GM19238 (cell line): ENCODE results near the gene ALPG.
"Not testable (repeated sequence)": the region's sequence is repeated elsewhere in the genome, so short reads cannot be mapped to it uniquely, and the experiment has no call there.

Source experiments
- DNase-seq: peaks from one replicate; pipeline ENCODE4 v3.0.0; 2011; ENCODE audit warnings: low spot score; ENCODE audit not compliant: insufficient read length

The ALPG gene

GRCh38 chr2:232419245-232420072, 12.8 kb downstream of the ALPG start:
- no peak for DNase-seq

- no peak for DNase-seq
Measured at GRCh38 chr2:232420073-232420454, 13.4 kb downstream of the ALPG start.

DNA sequence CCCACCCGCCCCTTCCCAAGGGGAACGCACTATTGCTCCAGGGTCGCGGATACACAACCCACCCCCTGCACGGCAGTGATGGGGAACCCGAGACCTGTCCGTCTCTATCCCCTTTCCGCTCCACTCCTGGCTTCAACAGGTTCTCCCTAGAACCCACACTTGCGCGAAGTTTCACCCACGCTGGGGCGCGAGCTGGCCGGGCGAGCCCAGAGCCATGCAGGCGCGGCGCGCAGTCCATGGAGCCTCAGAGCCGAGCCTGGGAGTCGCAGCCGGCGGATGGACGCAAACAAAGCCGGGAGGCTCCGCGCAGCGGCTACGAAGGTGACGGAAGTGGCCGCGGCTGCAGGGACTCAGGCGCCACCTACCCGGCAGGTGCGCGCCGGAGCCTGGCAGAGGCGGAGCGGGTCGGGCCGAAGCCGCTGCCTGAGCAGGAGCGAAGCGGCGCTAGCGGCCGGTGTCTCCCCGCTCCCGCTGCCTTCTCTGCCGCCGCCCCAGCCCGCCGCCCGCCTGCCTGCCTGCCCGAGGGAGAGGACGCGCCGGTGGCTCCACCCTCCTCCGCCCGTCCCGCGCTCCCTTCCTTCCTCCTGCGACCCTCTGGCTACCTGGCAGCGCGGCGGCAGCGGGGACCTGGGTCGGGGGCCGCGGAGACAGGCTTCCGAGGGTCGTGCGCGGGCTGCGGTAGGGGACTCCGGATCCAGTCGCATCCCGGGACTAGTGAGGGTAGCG, 14.0 kb downstream of the ALPG start:
- no peak for DNase-seq

- DNase-seq: no peak
Measured at GRCh38 chr2:232421189-232421785, 14.6 kb downstream of the ALPG start.

GRCh38 chr2:232422051-232422450, 15.4 kb downstream of the ALPG start:
- DNase-seq: no peak

- DNase-seq: not testable (repeated sequence)
Measured at GRCh38 chr2:232422996-232423395, 16.4 kb downstream of the ALPG start.

DNA sequence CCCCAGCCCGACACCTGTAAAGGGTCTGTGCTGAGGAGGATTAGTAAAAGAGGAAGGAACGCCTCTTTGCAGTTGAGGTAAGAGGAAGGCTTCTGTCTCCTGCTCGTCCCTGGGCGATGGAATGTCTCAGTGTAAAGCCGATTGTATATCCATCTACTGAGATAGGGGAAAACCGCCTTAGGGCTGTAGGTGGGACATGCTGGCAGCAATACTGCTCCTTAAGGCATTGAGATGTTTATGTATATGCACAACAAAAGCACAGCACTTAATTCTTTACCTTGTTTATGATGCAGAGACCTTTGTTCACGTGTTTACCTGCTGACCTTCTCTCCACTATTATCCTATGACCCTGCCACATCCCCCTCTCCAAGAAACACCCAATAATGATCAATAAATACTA, 16.8 kb downstream of the ALPG start:
- DNase-seq: not testable (repeated sequence)

DNA sequence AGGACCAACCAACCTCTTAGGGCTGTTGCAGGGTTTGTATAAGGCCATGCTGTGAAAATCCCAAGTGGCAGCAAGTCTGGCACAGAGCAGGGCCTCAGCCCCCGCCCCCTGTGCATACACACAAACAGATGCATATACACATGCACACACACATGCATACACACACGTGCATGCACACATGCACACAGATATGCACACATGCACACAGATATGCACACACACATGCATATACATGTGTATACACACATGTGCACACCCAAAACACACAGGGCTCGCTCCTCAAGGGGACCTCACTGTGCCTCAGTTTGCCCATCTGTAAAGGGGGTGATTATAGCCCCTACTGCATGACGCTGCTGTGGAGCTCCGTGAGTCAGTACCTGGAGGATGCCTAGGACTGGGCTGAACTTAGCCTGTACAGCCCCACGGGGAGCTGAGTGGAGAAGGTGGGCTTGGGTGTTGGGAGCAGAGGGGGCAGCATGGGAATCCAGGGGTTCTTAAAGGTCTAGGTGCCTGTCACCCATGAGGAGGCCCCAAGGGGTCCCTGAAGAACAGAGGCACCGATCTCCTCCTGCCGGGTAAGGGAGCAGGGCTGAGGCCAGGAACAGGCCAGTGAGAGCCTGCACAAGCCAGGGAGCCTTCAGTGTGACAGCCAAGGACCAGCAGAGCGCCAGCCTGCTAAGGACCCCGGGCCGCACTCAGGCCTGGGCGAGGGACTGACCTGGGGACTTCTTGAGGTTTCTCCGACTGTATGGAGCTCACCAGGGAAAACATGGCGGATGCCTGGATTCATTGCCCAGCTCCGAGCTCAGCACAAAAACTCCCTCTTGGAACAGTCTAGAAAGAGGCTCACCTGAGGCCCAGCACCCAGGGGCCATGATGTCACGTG, 25.3 kb downstream of the ALPG start:
- DNase-seq: no peak

- DNase-seq: no peak
Measured at GRCh38 chr2:232432598-232433184, 26.0 kb downstream of the ALPG start.

DNA sequence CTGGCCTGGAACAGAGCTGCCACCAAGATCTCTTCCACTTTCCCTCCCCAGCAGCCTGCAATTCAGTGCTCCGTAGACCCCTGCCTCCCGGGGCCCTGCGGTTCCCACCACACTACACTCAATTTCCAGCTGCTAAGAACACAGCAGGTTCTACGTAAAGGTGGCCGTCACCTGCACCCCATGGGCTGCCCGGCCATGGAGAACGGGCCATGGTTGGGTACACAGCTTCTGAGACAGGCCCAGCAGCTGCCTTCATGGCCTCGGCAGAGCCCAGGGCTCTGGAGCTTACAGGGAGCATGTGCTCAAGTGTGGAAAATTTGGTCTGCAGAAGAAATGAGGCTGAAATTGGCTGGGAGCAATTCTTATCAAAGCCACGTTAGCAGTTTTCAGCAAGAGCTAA, 27.0 kb downstream of the ALPG start:
- DNase-seq: not testable (repeated sequence)

- no peak for DNase-seq
Measured at GRCh38 chr2:232434091-232434490, 27.4 kb downstream of the ALPG start.

GRCh38 chr2:232434563-232435374, 28.1 kb downstream of the ALPG start:
- no peak for DNase-seq

- no peak for DNase-seq
Measured at GRCh38 chr2:232435375-232435648, 28.7 kb downstream of the ALPG start.

- DNase-seq: no peak
Measured at GRCh38 chr2:232435805-232436204, 29.2 kb downstream of the ALPG start.

DNA sequence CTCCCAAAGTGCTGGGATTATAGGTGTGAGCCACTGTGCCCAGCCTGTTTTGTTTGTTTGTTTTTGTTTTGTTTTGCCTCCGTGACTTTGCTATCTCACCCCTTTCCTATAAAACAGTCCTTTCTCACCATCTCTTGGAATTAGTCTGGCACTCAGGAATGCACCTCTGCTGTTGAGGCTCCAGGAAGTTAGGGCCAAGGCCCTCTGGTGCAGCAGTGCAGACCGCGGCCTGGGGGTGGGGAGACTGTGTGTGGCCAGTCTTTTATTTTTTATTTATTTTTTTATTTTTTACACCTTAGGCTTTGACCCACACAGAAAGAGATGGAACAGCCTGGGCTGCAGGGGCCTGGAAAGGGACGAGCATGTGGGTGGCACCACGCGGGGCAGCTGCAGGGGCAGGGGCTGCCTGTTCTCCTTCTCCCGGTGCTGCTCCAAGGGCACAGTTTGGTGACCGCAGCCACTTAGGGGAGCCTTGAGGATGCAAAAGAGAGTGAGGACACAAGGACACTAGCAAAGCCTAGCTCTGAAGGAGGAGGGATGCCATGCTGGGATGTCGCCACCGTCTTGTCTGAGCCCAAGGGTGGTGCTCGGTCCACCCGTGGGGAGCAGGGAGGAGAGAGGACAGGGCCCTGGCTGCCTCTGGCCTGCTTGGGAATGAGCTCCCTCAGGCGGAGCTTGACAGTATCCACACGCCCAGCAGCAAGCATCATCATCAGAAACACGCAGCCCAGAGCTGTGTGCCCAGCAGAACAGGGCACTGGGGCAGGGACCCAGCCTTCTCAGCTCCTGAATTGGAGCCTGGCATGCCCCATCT, 29.9 kb downstream of the ALPG start:
- DNase-seq: no peak

DNA sequence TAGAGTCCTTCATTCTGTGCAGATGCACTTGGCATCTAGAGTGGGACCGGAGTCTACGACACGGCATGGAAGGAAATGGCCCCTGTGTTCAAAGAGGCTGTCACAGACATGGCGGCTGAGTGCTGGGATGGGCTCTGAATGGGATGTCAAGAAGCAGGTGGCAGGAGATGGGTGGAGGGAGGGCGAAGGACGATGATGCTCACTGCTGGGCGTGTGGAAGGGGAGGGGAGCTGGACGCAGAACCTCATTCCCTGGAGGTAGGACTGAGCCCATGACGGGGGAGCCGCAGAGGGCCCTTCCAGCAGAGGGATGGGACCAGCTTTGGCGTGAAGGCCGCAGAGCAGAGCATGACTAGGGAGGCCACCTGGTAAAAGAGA, 30.5 kb downstream of the ALPG start:
- DNase-seq: no peak

- DNase-seq: no peak
Measured at GRCh38 chr2:232438091-232438490, 31.4 kb downstream of the ALPG start.

DNA sequence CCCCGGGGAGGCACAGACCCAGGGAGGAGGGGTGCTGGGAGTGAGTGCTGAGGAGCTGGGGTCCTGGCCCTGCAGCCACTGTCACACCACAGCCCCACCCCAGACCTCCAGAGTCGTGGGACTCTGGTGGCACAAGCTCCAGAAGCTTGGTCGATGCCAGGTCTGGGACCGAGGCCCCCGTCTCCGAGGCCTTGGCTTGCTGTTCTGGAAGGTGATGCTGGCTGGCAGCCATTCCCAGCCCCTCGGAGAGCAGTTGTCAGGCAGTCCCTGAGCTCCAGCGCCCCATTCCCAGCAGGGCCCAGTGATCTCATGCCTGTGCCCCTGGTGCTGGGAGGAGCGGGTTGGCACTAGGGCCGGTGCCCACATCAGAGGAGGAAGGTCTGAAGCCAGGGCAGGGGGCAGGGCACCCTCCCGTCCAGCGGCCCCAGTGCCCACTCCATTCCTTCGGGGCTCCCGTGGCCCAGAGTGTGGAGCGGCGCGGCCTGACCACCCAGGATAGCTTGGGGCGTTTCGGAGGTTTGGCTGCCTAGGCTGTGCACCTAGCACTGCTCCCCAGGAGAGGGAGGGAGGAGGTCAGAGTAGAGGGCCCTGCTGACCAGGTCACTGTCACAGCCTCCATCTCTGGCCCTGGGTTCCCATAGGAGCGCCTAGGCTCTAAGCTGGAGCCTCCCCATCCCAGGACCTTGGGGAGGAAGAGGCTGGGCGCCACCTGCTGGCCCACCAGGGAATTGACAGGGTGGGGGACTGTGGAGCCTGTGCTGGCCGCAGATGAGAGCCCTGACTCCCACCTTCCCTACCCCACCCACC, 32.5 kb downstream of the ALPG start:
- no peak for DNase-seq

- no peak for DNase-seq
Measured at GRCh38 chr2:232439758-232440135, 33.1 kb downstream of the ALPG start.
